NCI-H2171 (cell line): Measurements from ENCODE around the gene DEAF1.
"Not testable (repeated sequence)": the region's sequence is repeated elsewhere in the genome, so short reads cannot be mapped to it uniquely, and the experiment has no call there.

Experiments
- DNase-seq: peaks from one replicate; lab custom pipeline; 2025; lab: John Stamatoyannopoulos, UW

Gene DEAF1

GRCh38 chr11:701741-702461 is 6.9 kb upstream of the DEAF1 start:
- no peak for DNase-seq

- no peak for DNase-seq
Observed at GRCh38 chr11:699753-700152, 4.7 kb upstream of the DEAF1 start.

GRCh38 chr11:699116-699508 is 4.1 kb upstream of the DEAF1 start:
- no peak for DNase-seq

GRCh38 chr11:698493-699115 is 3.6 kb upstream of the DEAF1 start:
- DNase-seq: no peak

GRCh38 chr11:697811-698311 is 2.8 kb upstream of the DEAF1 start:
- DNase-seq: no peak

GRCh38 chr11:696955-697491 is 2.0 kb upstream of the DEAF1 start:
- DNase-seq: no peak

GRCh38 chr11:695538-696248 is 671 bp upstream of the DEAF1 start, which contains the start of gene TMEM80:
TSS of gene TMEM80 (plus strand) at chr11:695816. CDS start at chr11:695828, 12 bp downstream.
- DNase-seq: peak; percentile 83

- no peak for DNase-seq
Observed at GRCh38 chr11:695288-695537, 191 bp upstream of the DEAF1 start.

- DNase-seq: no peak
Observed at GRCh38 chr11:693887-694562, 997 bp downstream of the DEAF1 start.

- DNase-seq: no peak
Observed at GRCh38 chr11:693415-693831, 1.6 kb downstream of the DEAF1 start.

GRCh38 chr11:692824-693414 is 2.1 kb downstream of the DEAF1 start:
- no peak for DNase-seq

- no peak for DNase-seq
Observed at GRCh38 chr11:691710-692590, 3.1 kb downstream of the DEAF1 start.

- no peak for DNase-seq
Observed at GRCh38 chr11:690738-691633, 4.0 kb downstream of the DEAF1 start.

- DNase-seq: not testable (repeated sequence)
Observed at GRCh38 chr11:690244-690643, 4.8 kb downstream of the DEAF1 start.

GRCh38 chr11:689625-690024 is 5.4 kb downstream of the DEAF1 start:
- DNase-seq: no peak

- DNase-seq: no peak
Observed at GRCh38 chr11:688681-689080, 6.3 kb downstream of the DEAF1 start.

- no peak for DNase-seq
Observed at GRCh38 chr11:687751-688150, 7.3 kb downstream of the DEAF1 start.

GRCh38 chr11:686451-687243 is 8.4 kb downstream of the DEAF1 start:
- DNase-seq: no peak

- DNase-seq: no peak
Observed at GRCh38 chr11:680970-681369, 14.1 kb downstream of the DEAF1 start.
